SK-N-SH treated with all-trans-retinoic acid at 6 μM for 48 hours (cell line): ENCODE measurements around the gene TMEM62.

Experiments used
- ARNTL ChIP-seq: fragments of 450-650 bp; formaldehyde crosslinking; IDR thresholded peaks from 2 replicates; pipeline ENCODE4 v1.5.0; 2020; ENCODE audit warnings: low read depth, mild to moderate bottlenecking, moderate library complexity, borderline replicate concordance
- CSRNP3 ChIP-seq: fragments of 250-450 bp; sonication (Bioruptor Pico); IDR thresholded peaks from 2 replicates; pipeline ENCODE4 v1.5.1; 2021; ENCODE audit warnings: mild to moderate bottlenecking, moderate library complexity
- ESRRG ChIP-seq: fragments of 250-450 bp; sonication (Bioruptor Pico); IDR thresholded peaks from 2 replicates; pipeline ENCODE4 v1.6.1; 2021; ENCODE audit warnings: mild to moderate bottlenecking
- GLIS3 ChIP-seq: fragments of 250-450 bp; sonication (Bioruptor Pico); IDR thresholded peaks from 2 replicates; pipeline ENCODE4 v1.5.0; 2020; ENCODE audit warnings: mild to moderate bottlenecking, moderate library complexity
- OSR1 ChIP-seq: fragments of 250-450 bp; sonication (Bioruptor Pico); IDR thresholded peaks from 2 replicates; pipeline ENCODE4 v1.8.0; 2022; ENCODE audit warnings: moderate library complexity, mild to moderate bottlenecking, inconsistent platforms
- POU6F1 ChIP-seq: fragments of 250-450 bp; sonication (Bioruptor Pico); IDR thresholded peaks from 2 replicates; pipeline ENCODE4 v1.8.0; 2021; ENCODE audit warnings: low read depth, mild to moderate bottlenecking, moderate library complexity, borderline replicate concordance
- PPARA ChIP-seq: fragments of 250-450 bp; sonication (Bioruptor Pico); IDR thresholded peaks from 2 replicates; pipeline ENCODE4 v1.5.0; 2020; ENCODE audit warnings: mild to moderate bottlenecking, borderline replicate concordance
- RARB ChIP-seq: fragments of 250-450 bp; sonication (Bioruptor Pico); IDR thresholded peaks from 2 replicates; pipeline ENCODE4 v1.8.0; 2021; ENCODE audit warnings: mild to moderate bottlenecking, moderate library complexity
- SNAI2 ChIP-seq: fragments of 250-450 bp; sonication (Bioruptor Pico); IDR thresholded peaks from 2 replicates; pipeline ENCODE4 v1.5.0; 2020; ENCODE audit warnings: mild to moderate bottlenecking, moderate library complexity
- TCF4 ChIP-seq: fragments of 250-450 bp; sonication (Bioruptor Pico); IDR thresholded peaks from 2 replicates; pipeline ENCODE4 v1.8.0; 2021; ENCODE audit warnings: mild to moderate bottlenecking, moderate library complexity, borderline replicate concordance
- ZFP3 ChIP-seq: fragments of 250-450 bp; sonication (Bioruptor Pico); IDR thresholded peaks from 2 replicates; pipeline ENCODE4 v1.5.0; 2020; ENCODE audit warnings: mild to moderate bottlenecking, moderate library complexity
- ZFP30 ChIP-seq: fragments of 450-650 bp; formaldehyde crosslinking; IDR thresholded peaks from 2 replicates; pipeline ENCODE4 v1.5.0; 2022; ENCODE audit warnings: mild to moderate bottlenecking, moderate library complexity

GRCh38 chr15:43210172-43210745 lies 76.9 kb downstream of the TMEM62 start:
- TF ChIP-seq ESRRG (CRISPR knock-in tag), result no peak
- TF ChIP-seq PPARA (CRISPR knock-in tag), result no peak
- no peak for TF ChIP-seq RARB (CRISPR knock-in tag)
- TF ChIP-seq GLIS3, result no peak
- no peak for TF ChIP-seq OSR1 (CRISPR knock-in tag)
- TF ChIP-seq CSRNP3 (CRISPR knock-in tag), result no peak
- TF ChIP-seq POU6F1 (CRISPR knock-in tag), result no peak
- TF ChIP-seq ARNTL (CRISPR knock-in tag), result no peak
- no peak for TF ChIP-seq ZFP3
- no peak for TF ChIP-seq TCF4 (CRISPR knock-in tag)
- no peak for TF ChIP-seq ZFP30 (CRISPR knock-in tag)
- no peak for TF ChIP-seq SNAI2 (CRISPR knock-in tag)
